Dermis microvascular lymphatic vessel endothelial cell (primary cell): Measurements from ENCODE around the gene SERINC4. TPM values are rescaled to one million over a fixed set of nuclear protein-coding genes. Genes with fewer than 3 reads are reported as not detected.
A peak's percentile ranks its signal among the peaks of the same experiment; 100 is the strongest.

Source experiments
- DNase-seq, 2 donors: peaks; one replicate each; pipeline versions ENCODE4 v3.0.0 to v3.0.0-alpha.2; 2010; ENCODE audit warnings: low read depth in 2 of 2
- total RNA-seq: library from RNA; depleted of rRNA; stranded (reverse); fragments of >200 nt; gene quantifications from 2 replicates; pipeline ENCODE4 v1.2.1, GENCODE V29; 2014

SERINC4 gene
- total RNA-seq, 1 donor from 2014 or later: not detected

DNA sequence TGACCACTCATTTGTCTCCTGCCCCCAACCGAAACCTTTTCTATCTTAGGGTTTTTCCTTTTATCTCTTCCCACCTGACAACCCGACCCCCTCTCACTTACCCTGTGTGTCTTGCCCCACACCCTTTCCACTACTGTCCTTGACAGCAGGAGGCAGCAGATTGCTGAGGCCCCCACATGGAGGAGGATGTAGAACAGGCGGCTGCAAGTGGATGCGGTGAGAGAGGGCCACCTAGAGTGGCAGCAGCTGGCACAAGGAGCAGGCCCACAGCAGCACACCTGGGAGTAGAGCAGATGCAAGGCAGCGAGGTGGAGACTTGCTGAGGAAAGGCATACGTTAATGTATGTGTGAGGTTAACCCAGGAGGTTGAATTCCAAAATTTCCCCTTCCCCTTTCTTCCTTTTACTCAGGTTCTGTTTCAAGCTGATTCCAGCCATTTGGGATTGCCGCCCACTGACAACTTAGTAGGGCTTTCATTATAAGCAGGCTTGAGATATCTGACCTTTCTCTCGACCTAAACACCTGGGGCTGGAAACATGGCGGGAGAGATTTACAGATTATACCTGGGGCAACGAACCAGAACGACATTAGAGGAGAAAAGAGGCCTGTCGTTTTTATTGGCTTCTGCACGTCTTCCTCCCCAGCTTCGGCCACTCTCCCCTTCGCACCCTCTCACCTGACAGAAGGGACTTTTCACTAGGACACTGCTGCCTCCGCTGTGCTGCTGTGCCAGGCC, 643 bp downstream of the SERINC4 start:
- DNase-seq: peak in 1 of 2 donors; percentile 5

DNA sequence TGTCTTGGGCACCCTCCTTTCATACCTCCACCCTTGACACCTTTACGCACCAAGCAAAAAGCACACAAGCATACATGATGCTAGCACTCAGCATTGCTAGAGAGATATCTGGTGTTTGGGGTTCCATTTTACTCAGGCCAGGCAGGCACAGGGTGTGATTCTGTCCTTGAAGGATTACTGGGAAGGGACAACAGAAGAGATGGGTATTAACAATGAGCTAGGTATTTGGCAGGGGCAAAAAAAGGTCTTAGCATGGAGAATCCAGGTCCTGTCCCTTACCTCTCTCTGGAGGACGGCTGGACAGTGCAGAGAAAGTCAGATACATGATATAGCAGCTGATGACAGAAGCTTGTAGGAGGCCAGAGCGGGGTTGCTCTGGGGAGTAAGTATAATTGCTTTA, 3.5 kb downstream of the SERINC4 start:
- DNase-seq: no peak

DNA sequence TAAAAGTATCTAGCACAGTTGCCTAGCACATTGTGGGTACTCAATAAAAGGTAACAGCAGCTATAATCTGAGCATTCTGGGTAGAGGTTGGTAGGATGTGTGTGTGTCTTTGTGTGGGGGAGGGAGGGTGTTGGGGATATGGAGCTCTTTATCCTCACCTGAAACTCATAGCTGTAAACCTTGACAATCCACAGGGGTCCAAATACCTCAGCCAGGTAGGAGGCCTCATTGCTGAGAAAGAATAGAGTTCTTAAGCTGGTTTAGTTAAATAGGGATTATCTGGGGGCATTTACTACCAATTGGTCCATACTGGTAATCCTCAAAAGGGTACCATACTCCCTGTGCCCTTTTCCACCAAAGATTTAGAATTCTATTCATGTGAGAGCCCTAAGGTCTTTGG, 4.0 kb downstream of the SERINC4 start:
- no peak for DNase-seq

DNA sequence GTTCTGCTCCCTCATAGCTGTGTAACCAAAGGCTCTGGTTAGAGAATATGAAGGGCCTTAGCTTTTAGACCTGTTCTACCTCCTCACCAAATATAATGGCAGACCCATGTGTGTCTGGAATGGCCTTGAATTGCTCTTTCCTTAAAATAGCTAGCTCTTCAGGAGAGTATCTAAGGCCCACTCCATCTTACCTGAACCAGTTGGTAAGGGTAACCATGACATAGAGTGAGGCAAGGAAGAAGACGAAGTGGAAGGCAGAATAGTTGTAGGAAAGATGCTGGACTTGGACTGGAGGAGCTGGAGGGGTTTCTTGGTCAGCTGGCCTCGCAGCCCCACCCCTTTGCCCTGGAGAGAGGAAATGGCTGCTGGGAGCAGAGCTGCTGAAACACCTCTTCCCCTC, 4.8 kb downstream of the SERINC4 start:
- no peak for DNase-seq

DNA sequence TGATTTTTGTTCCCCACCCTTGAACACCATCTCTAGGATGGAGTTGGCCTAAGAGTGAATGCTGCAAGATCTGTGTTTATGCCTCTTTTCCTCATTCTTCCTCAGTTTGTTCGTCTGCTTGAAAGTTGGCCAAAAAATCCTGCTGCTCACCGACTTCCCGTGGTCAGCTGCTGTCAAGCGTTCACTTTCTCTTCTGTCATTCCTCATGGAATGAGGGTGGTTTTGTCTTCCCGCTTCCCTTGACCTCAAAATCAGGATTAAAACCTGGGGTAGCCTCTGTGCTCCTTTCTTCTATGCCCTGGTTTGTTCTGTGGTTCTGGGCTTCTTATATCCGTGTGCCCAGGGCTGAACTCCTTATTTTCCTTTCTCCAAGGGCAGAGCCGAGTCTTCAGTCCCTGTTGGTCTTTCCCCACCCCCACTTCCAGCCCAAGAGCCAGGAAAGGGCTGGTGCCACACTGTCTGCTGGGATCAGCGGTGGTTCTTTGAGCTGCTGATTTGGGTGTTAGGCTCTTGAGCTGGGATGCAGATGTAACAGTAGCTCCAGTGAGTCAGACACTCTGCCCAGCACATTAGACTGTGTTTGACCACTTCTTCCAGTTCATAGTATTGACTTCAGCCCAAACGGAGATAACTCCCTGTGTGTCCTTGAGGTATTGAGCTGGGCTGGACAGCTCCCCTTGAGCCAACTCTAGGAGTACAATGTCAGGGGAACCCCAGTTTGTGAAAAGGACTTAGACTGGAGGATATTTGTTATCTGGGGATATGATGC, 5.6 kb downstream of the SERINC4 start:
- DNase-seq: peak in 1 of 2 donors; percentile 38

DNA sequence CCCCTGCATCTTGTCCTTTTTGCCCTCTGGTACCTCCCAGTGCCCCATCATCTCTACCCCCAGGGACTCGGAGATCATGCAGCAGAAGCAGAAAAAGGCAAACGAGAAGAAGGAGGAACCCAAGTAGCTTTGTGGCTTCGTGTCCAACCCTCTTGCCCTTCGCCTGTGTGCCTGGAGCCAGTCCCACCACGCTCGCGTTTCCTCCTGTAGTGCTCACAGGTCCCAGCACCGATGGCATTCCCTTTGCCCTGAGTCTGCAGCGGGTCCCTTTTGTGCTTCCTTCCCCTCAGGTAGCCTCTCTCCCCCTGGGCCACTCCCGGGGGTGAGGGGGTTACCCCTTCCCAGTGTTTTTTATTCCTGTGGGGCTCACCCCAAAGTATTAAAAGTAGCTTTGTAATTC, 6.4 kb downstream of the SERINC4 start:
- no peak for DNase-seq

DNA sequence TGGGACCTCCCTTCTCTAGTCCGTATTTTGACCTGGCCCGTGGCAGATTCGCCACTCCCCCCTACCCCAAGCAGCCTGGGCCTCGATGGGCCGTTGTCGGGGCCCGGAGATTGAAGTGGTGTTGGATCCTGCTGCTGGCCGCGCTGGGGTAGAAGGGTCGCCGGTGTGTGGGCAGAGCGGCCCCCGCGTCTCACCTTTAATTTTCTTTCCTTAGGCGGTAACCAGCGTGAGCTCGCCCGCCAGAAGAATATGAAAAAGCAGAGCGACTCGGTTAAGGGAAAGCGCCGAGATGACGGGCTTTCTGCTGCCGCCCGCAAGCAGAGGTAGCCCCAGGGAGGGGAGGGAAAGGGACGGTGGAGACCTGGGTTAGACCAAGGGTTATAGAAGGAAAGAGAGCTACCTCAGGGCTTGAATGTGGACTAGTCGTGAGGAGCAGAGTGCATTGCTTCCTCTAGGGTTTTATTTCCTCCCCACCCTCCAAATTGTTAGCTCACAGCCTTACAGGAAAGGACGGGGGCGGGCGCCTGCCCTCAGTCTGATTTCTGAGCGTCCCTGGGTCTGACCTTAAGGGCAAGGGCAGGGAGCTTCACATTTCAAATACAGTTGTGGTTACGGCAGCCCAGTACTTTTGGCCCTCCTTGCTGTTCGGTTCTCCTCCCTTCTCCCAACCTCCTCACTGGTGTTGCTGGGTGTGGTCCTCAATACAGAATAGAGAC, 7.1 kb downstream of the SERINC4 start:
- DNase-seq: peak in 1 of 2 donors; percentile 48

DNA sequence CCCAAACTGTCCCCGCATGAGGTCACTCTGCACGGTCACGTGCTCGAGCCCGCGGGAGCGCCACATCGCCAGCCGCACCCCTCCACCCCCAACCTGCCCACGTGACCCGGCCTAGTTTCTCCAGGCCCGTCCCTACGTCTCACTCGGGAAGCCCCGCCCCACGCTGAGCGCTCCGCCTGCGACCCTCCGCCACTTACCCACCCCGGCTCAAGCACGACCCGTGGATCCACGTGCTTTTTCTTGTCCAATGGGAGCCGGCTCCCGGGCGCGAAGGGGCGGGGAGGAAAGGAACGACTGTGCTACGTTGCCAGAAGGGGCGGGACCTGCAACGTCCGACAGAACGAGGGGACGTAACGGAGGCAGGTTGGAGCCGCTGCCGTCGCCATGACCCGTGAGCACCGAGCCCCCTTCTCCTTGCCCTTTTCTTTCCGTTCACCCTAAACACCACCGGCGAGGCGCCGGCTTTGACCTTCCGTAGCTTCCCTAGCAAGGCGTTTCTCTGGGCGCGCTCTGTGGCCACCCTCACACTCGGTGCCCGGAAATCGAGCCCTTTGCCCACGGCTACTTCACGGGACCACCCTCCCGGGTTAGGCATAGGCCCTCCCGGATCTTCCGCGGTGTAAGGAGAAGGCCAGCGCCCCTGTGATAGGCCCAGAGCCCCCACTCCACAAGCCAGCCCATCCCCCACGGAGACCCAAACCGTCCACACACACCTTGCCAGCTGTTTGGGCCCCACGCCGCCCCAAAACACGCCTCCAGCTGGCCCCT, 7.8 kb downstream of the SERINC4 start, which contains the start of gene SERF2:
Gene SERF2, plus strand, starts transcription at position 328 of the 768 bp plus-strand sequence. Its CDS starts 57 bp downstream, at position 385.
- DNase-seq: peak; percentile 98 to 100

DNA sequence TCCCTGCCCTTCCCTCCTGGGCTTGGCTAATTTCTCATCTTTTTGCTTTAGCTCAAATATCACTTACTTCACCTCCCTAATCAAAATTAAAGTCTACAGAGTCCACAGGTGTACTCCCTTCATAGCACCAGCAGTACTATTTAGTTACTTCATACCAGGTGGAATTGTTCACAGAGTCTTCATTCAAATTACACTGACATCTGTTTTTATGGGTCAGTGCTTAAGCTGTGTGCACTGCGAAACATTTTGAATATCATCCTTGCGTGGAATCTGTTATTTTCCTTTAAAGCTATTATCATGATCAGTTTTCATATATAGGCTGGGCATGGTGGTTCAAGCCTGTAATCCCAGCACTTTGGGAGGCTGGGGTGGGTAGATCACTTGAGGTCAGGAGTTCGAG, 10.6 kb downstream of the SERINC4 start:
- DNase-seq: no peak

DNA sequence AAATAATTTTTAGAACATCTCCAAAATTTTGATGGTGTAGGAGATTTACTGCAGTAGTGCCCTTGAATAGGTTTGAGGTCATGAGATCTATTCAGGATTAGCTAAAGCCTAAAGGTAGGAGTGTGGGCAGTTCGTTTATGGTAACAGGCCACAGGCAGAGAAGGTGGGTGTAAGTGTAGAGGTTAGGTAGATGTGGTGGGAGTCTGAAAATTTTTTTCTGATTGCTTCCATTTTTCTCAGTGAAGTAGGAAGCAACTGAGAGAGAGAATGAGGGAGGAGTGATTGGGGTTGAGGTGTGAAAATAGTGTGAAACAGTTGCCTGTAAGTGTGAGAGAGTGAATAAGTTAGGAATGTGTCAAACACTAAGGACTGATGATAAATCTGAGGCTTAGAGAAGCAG, 21.0 kb downstream of the SERINC4 start:
- no peak for DNase-seq

DNA sequence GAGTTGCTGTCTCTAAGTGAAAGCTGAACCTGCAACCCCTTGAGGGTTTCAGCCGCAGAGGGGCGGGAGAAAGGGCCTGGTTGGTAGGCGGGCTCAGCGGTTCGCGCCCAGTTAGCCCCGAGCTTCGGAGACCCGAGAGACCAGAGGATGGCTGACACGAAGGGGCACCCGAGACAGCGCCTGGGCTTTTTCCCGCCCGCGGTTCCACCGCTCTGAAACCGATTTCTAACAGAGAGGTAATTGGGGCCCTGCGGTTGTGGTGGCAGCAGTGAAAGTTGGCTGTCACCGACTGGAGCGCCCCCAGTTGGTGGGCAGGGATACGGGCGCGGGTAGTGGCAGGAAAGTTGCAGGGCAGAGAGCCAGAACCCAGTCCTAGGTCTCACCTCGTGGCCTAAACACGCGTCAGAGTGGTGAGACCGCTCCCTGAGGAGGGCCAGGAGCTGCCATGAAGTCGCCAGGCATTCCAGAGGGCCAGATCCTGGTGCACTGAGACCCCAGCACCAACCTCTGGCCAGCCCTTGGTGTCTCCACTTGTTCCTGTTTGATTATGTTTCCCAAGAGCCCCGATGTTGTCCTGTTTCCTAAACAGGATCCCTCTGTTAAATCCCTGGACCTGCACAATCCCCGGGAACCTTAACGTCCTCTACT, 22.6 kb downstream of the SERINC4 start:
- DNase-seq: peak; percentile 60 to 77

DNA sequence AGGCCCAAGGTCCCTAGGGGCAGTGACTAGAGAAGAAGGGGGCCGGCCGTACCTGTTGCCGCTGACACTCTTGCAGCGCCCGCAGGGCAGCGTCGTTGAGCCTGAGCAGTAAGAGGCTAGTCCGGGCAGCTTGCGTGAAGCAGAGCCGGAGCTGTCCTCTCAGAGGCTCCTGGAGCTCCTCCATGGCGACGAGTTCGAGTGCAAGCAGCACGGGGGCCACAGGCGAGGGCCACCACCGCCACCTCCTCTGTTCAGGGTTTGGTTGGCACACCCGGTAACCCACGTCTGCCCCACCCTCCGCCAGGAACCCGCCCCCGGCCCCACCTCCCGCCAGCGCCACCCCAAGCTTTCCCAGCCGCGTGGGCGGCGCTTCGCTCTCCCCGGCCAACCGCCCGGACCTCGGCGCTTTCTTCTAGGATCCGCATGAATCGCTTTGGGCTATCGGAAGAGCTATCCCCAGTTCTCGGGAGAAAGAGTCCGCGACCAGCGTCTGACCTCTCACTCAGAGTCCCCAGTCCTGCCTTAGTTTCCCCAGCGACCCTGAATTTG, 23.2 kb downstream of the SERINC4 start, which contains the start of gene ELL3:
Gene ELL3, minus strand, starts transcription at position 249 of the 549 bp plus-strand sequence. Its CDS starts 65 bp downstream, at position 184.
- DNase-seq: peak in 1 of 2 donors; percentile 74

DNA sequence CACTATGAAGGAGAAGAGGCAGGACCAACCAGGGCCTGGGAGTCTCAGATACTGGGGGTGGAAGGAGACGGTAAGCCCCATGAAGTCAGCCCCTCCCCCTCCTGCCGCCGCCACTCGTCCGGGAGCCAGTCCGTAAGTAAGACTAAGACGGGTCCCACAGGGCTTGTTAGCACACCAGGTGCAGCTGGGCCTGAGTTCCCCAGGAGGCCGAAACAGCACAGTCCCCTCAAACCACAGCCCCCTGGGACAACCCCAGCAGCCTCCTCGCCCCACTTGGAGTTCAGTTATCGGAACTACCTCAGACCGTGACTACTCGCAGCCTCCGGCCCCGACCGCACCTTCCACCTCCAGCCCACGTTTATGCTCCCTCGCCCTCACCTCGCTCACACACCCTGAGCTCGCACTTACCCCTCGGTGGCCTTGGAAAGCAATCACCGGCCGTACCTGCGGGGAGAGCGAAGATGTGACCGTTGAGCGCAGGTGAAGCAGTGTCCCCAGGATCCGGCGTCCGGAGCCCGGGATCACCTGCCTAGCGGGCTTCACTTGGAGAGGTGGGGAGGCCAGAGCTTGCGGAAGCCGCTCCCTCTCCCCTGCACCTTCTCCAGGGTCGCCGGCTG, 23.8 kb downstream of the SERINC4 start:
- peak in 1 of 2 donors; percentile 17 for DNase-seq

DNA sequence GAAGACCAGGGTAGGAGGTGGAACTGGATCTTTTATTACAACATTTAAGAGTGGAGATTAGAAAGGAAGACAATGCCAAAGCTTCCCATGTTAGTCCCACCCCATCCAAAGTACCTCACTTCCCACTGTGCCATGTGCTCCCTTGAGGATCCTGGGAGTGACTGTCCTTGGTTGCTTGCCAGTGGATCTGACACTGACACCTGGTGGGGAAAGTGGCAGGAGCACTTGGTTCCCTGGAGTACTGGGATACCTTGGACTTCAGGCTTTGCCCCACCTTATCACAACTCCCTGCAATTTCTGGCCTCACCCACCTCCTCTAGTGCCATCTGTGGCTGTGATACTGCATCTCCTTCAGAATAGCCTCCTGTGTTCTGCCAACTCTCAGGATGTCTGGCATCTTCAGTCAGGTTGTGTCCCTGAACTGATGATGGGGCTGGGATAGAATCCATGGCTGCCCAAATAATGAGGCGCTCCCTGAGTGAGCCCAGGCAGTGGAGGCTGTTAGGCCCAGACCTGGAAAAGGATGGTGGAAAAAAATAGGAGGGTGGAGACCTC, 24.5 kb downstream of the SERINC4 start:
- DNase-seq: peak in 1 of 2 donors; percentile 65

DNA sequence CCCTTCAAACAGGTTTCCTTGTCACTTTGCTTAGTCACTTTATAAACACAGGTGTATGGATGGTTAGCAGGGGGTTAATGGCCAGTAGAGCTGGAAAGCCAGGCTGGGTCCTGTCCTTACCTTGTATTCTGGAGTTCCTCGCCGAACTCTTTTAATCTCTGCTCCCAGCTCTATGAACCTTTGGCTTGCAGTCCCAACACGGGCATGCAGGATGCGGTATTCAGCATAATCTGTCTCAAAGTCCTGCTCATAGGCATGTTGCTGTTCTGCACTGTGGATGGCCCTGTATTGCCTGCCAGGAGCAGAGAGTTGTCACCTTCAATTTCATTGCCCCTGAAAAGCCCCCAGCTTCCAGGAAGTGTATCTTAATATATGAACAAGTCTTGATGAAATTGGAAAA, 26.0 kb downstream of the SERINC4 start:
- no peak for DNase-seq

DNA sequence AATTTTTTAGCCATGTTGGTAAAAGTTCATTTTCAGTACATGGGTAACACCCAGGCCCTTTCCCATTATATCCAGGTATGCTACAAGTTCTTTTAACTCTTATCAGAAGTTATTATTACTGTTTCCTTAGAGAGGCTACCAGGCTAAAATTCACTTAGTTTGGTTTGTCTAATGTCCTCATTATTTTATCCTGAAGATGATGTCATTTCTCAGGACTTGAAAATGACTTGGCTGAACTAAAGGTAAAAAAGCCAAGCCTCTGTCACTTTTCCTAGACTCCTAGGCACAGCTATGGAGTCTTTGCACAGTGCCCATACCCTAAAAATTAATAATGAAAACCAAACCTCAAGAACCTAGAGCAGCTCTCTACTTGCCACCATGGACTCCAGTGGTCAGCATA, 27.4 kb downstream of the SERINC4 start:
- DNase-seq: no peak

DNA sequence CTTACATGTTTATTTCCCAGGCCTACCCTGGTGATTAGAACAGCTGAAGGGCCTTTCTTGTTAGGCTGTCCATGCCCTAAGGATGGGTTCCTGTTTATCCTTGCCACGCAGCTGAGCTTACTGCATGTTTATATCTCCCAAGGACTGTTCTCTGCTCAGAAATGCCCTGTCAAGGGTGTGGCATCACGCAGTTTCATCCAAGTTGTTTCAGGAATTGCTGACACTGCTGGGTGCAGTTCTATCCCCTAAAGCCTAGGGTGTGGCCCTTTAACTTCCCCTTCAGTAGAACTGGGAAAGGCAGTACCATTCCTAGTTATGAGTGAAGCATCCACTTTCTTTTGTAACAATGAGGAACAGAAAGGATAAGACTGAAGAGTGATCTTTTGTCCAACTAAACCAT, 28.2 kb downstream of the SERINC4 start:
- no peak for DNase-seq

DNA sequence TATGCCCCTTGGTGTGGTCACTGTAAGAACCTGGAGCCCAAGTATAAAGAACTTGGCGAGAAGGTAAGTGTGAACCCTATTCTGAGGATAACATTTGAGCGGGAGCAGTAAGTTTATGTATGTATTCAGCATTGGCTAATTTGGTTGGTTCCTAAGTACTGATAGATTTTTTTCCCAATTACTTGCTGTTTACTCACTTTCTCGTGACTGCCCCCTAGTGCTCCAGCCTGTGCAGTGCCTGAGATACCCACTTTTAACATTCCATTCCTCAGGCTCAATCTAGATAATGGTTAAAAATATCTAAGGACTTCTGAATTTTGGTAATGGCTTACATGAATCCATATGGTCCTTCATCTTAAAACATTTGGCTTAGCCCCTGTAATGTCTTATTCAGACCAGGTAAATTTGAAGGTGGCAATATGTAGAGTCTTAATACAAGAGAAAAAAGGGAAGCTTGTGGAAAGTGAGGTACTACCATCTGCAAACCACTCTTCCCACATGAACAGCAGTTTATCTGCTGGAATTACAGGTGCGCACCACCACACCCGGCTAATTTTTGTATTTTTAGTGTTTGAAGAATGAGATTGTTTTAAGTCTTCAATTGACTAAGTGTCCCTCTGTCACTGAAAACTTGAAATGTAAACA, 30.3 kb downstream of the SERINC4 start:
- peak in 1 of 2 donors; percentile 63 for DNase-seq

DNA sequence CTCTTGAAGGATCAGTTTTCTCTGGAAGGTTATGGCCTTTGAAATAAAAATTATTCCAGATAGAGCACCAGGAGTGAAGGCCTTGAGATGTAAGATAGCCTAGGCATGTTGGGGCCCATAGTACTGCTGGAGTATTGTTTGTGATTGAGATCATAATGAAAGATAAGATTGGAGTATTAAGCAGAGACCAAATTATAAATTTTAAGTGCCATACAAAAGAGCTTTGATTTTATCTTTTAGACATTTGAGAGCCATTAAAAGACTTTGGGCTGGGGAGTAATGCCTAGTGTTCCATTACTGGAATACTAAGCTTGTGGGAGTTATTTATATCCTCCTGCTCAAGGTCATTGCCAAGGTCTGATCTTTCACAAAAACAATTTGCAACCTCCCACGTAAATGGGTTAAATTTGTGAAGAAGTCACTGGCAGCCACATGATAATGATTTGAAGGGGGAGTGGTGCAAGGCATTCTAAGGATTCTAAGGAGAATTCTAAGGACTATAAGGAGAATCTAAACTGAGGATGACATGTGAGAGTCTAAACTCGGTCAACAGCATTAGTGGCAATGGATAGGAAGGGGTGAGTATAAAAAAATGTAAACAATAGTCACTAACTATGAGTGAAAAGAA, 36.1 kb downstream of the SERINC4 start:
- DNase-seq: no peak
